HG02973 (cell line): ENCODE results near the gene TSGA10IP.
"Not testable (repeated sequence)": the region's sequence is repeated elsewhere in the genome, so short reads cannot be mapped to it uniquely, and the experiment has no call there.

Experiments
- ATAC-seq: cut with Tn5 transposase; IDR thresholded peaks from one replicate; pipeline ENCODE4 v1.9.1; 2021; ENCODE audit warnings: moderate library complexity; ENCODE audit not compliant: unreplicated experiment

Gene TSGA10IP

GRCh38 chr11:65945941-65946558, 770 bp downstream of the TSGA10IP start:
- ATAC-seq: no peak

GRCh38 chr11:65946655-65947054, 1.4 kb downstream of the TSGA10IP start:
- ATAC-seq: no peak

GRCh38 chr11:65947133-65947532, 1.9 kb downstream of the TSGA10IP start:
- ATAC-seq: no peak

- ATAC-seq: no peak
These were observed 2.4 kb downstream of the TSGA10IP start for GRCh38 chr11:65947603-65948125.

- ATAC-seq: not testable (repeated sequence)
These were observed 5.4 kb downstream of the TSGA10IP start for GRCh38 chr11:65950711-65951110.

GRCh38 chr11:65951641-65952040, 6.4 kb downstream of the TSGA10IP start:
- ATAC-seq: not testable (repeated sequence)

- no peak for ATAC-seq
These were observed 6.8 kb downstream of the TSGA10IP start for GRCh38 chr11:65952052-65952521.

GRCh38 chr11:65953471-65953870, 8.2 kb downstream of the TSGA10IP start:
- ATAC-seq: no peak

- no peak for ATAC-seq
These were observed 9.5 kb downstream of the TSGA10IP start for GRCh38 chr11:65954771-65955170.

GRCh38 chr11:65958291-65958690, 13.0 kb downstream of the TSGA10IP start:
- no peak for ATAC-seq

GRCh38 chr11:65958774-65959420, 13.6 kb downstream of the TSGA10IP start:
- no peak for ATAC-seq

GRCh38 chr11:65960824-65961266, 15.6 kb downstream of the TSGA10IP start:
- ATAC-seq: no peak

GRCh38 chr11:65961267-65962140, 16.2 kb downstream of the TSGA10IP start, which contains the start of gene SART1:
Gene SART1, plus strand, starts transcription at chr11:65961734. Its CDS starts 47 bp downstream, at chr11:65961781.
- peak; percentile 75 for ATAC-seq

- no peak for ATAC-seq
These were observed 16.9 kb downstream of the TSGA10IP start for GRCh38 chr11:65962141-65962564.

GRCh38 chr11:65964906-65965305, 19.6 kb downstream of the TSGA10IP start:
- no peak for ATAC-seq

GRCh38 chr11:65965986-65966762, 20.9 kb downstream of the TSGA10IP start:
- no peak for ATAC-seq

- ATAC-seq: no peak
These were observed 22.2 kb downstream of the TSGA10IP start for GRCh38 chr11:65967329-65967934.

GRCh38 chr11:65968600-65969482, 23.6 kb downstream of the TSGA10IP start:
- no peak for ATAC-seq

- ATAC-seq: no peak
These were observed 26.8 kb downstream of the TSGA10IP start for GRCh38 chr11:65972116-65972515.
